Type B pancreatic cell (in vitro differentiated cells): ENCODE measurements around the gene SYNRG. TPM values are rescaled to one million over a fixed set of nuclear protein-coding genes. Genes with fewer than 3 reads are reported as not detected.
"Not testable (repeated sequence)": the region's sequence is repeated elsewhere in the genome, so short reads cannot be mapped to it uniquely, and the experiment has no call there.

Experiments used
- DNase-seq: peaks from one replicate; pipeline ENCODE4 v3.0.0; 2021; ENCODE audit warnings: mixed read lengths; ENCODE audit not compliant: unreplicated experiment; ENCODE audit errors: extremely low spot score
- H3K27ac Mint-ChIP-seq: 2 replicates; pipeline ENCODE4 v1.8.0; 2021; ENCODE audit warnings: mild to moderate bottlenecking, mixed read lengths
- H3K27me3 Mint-ChIP-seq: 2 replicates; pipeline ENCODE4 v1.8.0; 2021; ENCODE audit warnings: mixed read lengths
- H3K36me3 Mint-ChIP-seq: 2 replicates; pipeline ENCODE4 v1.8.0; 2021; ENCODE audit warnings: mixed read lengths
- H3K4me1 Mint-ChIP-seq: one replicate; pipeline ENCODE4 v1.8.0; 2021; ENCODE audit warnings: mixed read lengths; ENCODE audit not compliant: unreplicated experiment
- H3K4me3 Mint-ChIP-seq: 2 replicates; pipeline ENCODE4 v1.8.0; 2021; ENCODE audit warnings: mild to moderate bottlenecking, mixed read lengths
- H3K9me3 Mint-ChIP-seq: 2 replicates; pipeline ENCODE4 v1.8.0; 2021; ENCODE audit warnings: mixed read lengths
- CTCF ChIP-seq: fragments of 200-600 bp; sonication (generic); conservative IDR thresholded peaks from 2 replicates; pipeline ENCODE4 v1.5.0; 2021; ENCODE audit warnings: antibody characterized with exemption, mild to moderate bottlenecking
- total RNA-seq: library from RNA; stranded (reverse); gene quantifications from 2 replicates; pipeline ENCODE4 v1.2.1, GENCODE V29; 2021; ENCODE audit warnings: low replicate concordance

Gene SYNRG
- total RNA-seq, 1 donor from 2014 or later: 45.0 TPM

GRCh38 chr17:37640015-37640414 is 30.8 kb upstream of the SYNRG start:
- peaks cover 13% of the 10 kb centered on the region for H3K27me3 Mint-ChIP-seq
- no peaks in the 10 kb centered on the region for H3K9me3 Mint-ChIP-seq
- peak overlapping the region; percentile 41 for H3K27ac Mint-ChIP-seq
- no peak for DNase-seq
- no peak for TF ChIP-seq CTCF
- peaks cover 34% of the 10 kb centered on the region for H3K36me3 Mint-ChIP-seq
- peak overlapping the region; percentile 13 for H3K4me3 Mint-ChIP-seq
- peaks cover 18% of the 10 kb centered on the region for H3K4me1 Mint-ChIP-seq

- DNase-seq: no peak
- peaks cover 34% of the 10 kb centered on the region for H3K36me3 Mint-ChIP-seq
- H3K9me3 Mint-ChIP-seq: no peaks in the 10 kb centered on the region
- H3K4me1 Mint-ChIP-seq: peaks cover 18% of the 10 kb centered on the region
- H3K27ac Mint-ChIP-seq: no peak overlapping the region
- no peak for TF ChIP-seq CTCF
- no peaks in the 10 kb centered on the region for H3K27me3 Mint-ChIP-seq
- no peak overlapping the region for H3K4me3 Mint-ChIP-seq
Observed at GRCh38 chr17:37637956-37638355, 28.7 kb upstream of the SYNRG start.

- not testable (repeated sequence) for H3K27ac Mint-ChIP-seq, H3K27me3 Mint-ChIP-seq, H3K9me3 Mint-ChIP-seq, DNase-seq, H3K4me1 Mint-ChIP-seq, H3K4me3 Mint-ChIP-seq
- H3K36me3 Mint-ChIP-seq: peaks cover 25% of the 10 kb centered on the region
Observed at GRCh38 chr17:37616430-37616829, 7.2 kb upstream of the SYNRG start.

DNA sequence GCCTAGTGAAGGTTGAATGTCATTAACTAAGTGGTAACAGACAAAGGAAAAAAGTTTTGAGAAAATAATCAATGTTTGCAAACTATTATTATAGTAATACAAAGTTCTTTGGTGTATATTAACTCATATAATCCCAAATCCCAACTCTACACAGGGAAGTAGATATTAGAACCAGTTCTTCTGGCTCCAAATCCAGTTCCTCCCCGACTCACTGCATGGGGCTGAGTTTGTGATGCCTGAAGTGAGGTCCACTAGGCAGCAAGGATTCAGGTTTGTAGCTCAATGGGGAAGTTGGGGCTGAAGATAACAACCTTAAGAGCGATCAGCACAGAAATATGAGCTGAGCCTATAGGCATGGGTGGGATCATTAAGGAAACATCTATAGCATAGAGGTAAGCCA is 5.6 kb upstream of the SYNRG start:
- DNase-seq: no peak
- Mint-ChIP-seq H3K27ac (no peak overlapping the region), H3K4me1 (no peaks in the 10 kb centered on the region), H3K9me3 (no peaks in the 10 kb centered on the region), H3K27me3 (no peaks in the 10 kb centered on the region), H3K36me3 (peaks cover 20% of the 10 kb centered on the region), H3K4me3 (no peak overlapping the region)
- no peak for TF ChIP-seq CTCF

DNA sequence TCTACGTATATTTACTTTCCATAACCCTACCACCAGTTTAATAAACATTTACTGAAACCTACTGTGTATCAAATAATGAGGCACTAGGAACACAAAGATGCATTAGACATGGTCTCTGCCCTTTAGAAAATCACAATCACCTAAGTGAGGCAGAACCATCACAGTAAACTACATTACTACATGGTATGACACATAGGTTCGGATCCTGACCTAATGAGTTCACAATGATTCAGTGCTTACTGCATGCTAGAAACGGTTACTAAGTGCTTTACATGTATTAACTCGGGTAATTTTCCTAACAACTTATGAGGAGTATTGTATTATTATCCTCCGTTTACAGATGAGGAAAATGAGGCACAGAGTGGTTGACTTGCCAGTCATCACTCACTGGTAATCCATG is 5.2 kb upstream of the SYNRG start:
- H3K36me3 Mint-ChIP-seq: peaks cover 20% of the 10 kb centered on the region
- no peaks in the 10 kb centered on the region for H3K9me3 Mint-ChIP-seq
- TF ChIP-seq CTCF: no peak
- H3K4me3 Mint-ChIP-seq: no peak overlapping the region
- peak overlapping the region; percentile 52 for H3K27ac Mint-ChIP-seq
- peaks cover 3% of the 10 kb centered on the region for H3K4me1 Mint-ChIP-seq
- no peaks in the 10 kb centered on the region for H3K27me3 Mint-ChIP-seq
- DNase-seq: no peak

GRCh38 chr17:37610971-37611370 is 1.8 kb upstream of the SYNRG start:
- Mint-ChIP-seq H3K4me3 (peak overlapping the region; percentile 63), H3K9me3 (no peaks in the 10 kb centered on the region), H3K36me3 (peaks cover 17% of the 10 kb centered on the region), H3K27ac (peak overlapping the region; percentile 15), H3K27me3 (no peaks in the 10 kb centered on the region), H3K4me1 (peaks cover 8% of the 10 kb centered on the region)
- DNase-seq: no peak
- no peak for TF ChIP-seq CTCF

DNA sequence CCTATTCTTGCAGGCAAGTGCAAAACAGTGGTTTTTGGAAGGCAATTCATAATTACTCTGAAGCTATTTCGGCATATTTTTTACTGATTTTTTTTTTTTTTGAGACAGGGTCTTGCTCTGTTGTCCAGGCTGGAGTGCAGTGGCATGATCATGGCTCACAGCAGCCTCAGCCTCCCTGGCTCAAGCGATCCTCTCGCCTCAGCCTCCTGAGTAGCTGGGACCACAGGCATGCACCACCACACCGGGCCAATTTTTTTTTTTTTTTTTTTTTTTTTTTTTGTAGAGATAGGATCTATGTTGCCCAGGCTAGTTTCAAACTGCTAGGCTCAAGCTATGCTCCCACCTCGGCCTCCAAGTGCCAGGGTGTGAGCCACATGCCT is 813 bp upstream of the SYNRG start:
- H3K4me1 Mint-ChIP-seq: peaks cover 12% of the 10 kb centered on the region
- peak overlapping the region; percentile 93 for H3K27ac Mint-ChIP-seq
- H3K9me3 Mint-ChIP-seq, H3K27me3 Mint-ChIP-seq, DNase-seq: not testable (repeated sequence)
- H3K36me3 Mint-ChIP-seq: peaks cover 19% of the 10 kb centered on the region
- H3K4me3 Mint-ChIP-seq: peak overlapping the region; percentile 95
